Stimulated activated naive CD8-positive, alpha-beta T cell treated with anti-CD3 and anti-CD28 coated beads, Interleukin-15, Interleukin-2, amounts not matched to agents 100 ng/mL and 50 ng/mL, for 24 hours (primary cell): ENCODE results near the gene KIAA1958.
"Not testable (repeated sequence)": the region's sequence is repeated elsewhere in the genome, so short reads cannot be mapped to it uniquely, and the experiment has no call there.

Experiments
- H3K27ac Mint-ChIP-seq: one replicate; pipeline ENCODE4 v1.8.0; 2021; ENCODE audit warnings: mild to moderate bottlenecking, mixed read lengths
- H3K27me3 Mint-ChIP-seq: one replicate; pipeline ENCODE4 v1.8.0; 2021; ENCODE audit warnings: mixed read lengths
- H3K36me3 Mint-ChIP-seq: one replicate; pipeline ENCODE4 v1.8.0; 2021; ENCODE audit warnings: low read depth, mixed read lengths
- H3K4me1 Mint-ChIP-seq: one replicate; pipeline ENCODE4 v1.8.0; 2021; ENCODE audit warnings: low read depth, mixed read lengths
- H3K4me3 Mint-ChIP-seq: one replicate; pipeline ENCODE4 v1.8.0; 2021; ENCODE audit warnings: mild to moderate bottlenecking, mixed read lengths
- H3K9me3 Mint-ChIP-seq: one replicate; pipeline ENCODE4 v1.8.0; 2021; ENCODE audit warnings: mixed read lengths

The KIAA1958 gene

GRCh38 chr9:112571624-112572355 is 85.2 kb downstream of the KIAA1958 start:
- Mint-ChIP-seq H3K4me3 (no peak overlapping the region), H3K27me3 (no peaks in the 10 kb centered on the region), H3K27ac (no peak overlapping the region), H3K36me3 (peaks cover 24% of the 10 kb centered on the region), H3K9me3 (no peaks in the 10 kb centered on the region), H3K4me1 (peaks cover 4% of the 10 kb centered on the region)

GRCh38 chr9:112572416-112572815 is 85.8 kb downstream of the KIAA1958 start:
- Mint-ChIP-seq H3K27me3 (no peaks in the 10 kb centered on the region), H3K36me3 (peaks cover 24% of the 10 kb centered on the region), H3K27ac (no peak overlapping the region), H3K4me1 (peaks cover 4% of the 10 kb centered on the region), H3K4me3 (no peak overlapping the region), H3K9me3 (no peaks in the 10 kb centered on the region)

- H3K27me3 Mint-ChIP-seq = no peaks in the 10 kb centered on the region
- no peaks in the 10 kb centered on the region for H3K9me3 Mint-ChIP-seq
- no peak overlapping the region for H3K27ac Mint-ChIP-seq
- H3K36me3 Mint-ChIP-seq = peaks cover 24% of the 10 kb centered on the region
- H3K4me1 Mint-ChIP-seq = peaks cover 2% of the 10 kb centered on the region
- no peak overlapping the region for H3K4me3 Mint-ChIP-seq
Observed at GRCh38 chr9:112574008-112574407, 87.4 kb downstream of the KIAA1958 start.

- no peaks in the 10 kb centered on the region for H3K4me1 Mint-ChIP-seq
- no peaks in the 10 kb centered on the region for H3K9me3 Mint-ChIP-seq
- H3K27ac Mint-ChIP-seq = no peak overlapping the region
- H3K27me3 Mint-ChIP-seq = no peaks in the 10 kb centered on the region
- no peak overlapping the region for H3K4me3 Mint-ChIP-seq
- peaks cover 24% of the 10 kb centered on the region for H3K36me3 Mint-ChIP-seq
Observed at GRCh38 chr9:112575107-112575506, 88.5 kb downstream of the KIAA1958 start.

GRCh38 chr9:112581469-112582176 is 95.0 kb downstream of the KIAA1958 start:
- Mint-ChIP-seq H3K4me1 (no peaks in the 10 kb centered on the region), H3K36me3 (peaks cover 2% of the 10 kb centered on the region), H3K4me3 (no peak overlapping the region)

GRCh38 chr9:112582371-112583262 is 96.0 kb downstream of the KIAA1958 start:
- H3K27me3 Mint-ChIP-seq = no peaks in the 10 kb centered on the region
- H3K27ac Mint-ChIP-seq = no peak overlapping the region
- no peaks in the 10 kb centered on the region for H3K4me1 Mint-ChIP-seq
- no peaks in the 10 kb centered on the region for H3K9me3 Mint-ChIP-seq
- no peaks in the 10 kb centered on the region for H3K36me3 Mint-ChIP-seq
- H3K4me3 Mint-ChIP-seq = no peak overlapping the region

More at GRCh38 chr9:112581469-112582176, 95.0 kb downstream of the KIAA1958 start:
- H3K9me3 Mint-ChIP-seq = no peaks in the 10 kb centered on the region
- no peak overlapping the region for H3K27ac Mint-ChIP-seq
- no peaks in the 10 kb centered on the region for H3K27me3 Mint-ChIP-seq

GRCh38 chr9:112586599-112587155 is 100.0 kb downstream of the KIAA1958 start:
- H3K27me3 Mint-ChIP-seq = no peaks in the 10 kb centered on the region
- H3K36me3 Mint-ChIP-seq = no peaks in the 10 kb centered on the region
- no peak overlapping the region for H3K27ac Mint-ChIP-seq
- H3K4me3 Mint-ChIP-seq = no peak overlapping the region
- H3K4me1 Mint-ChIP-seq = no peaks in the 10 kb centered on the region
- no peaks in the 10 kb centered on the region for H3K9me3 Mint-ChIP-seq

GRCh38 chr9:112591875-112592274 is 105.2 kb downstream of the KIAA1958 start:
- not testable (repeated sequence) for H3K36me3 Mint-ChIP-seq, H3K4me3 Mint-ChIP-seq, H3K4me1 Mint-ChIP-seq, H3K27me3 Mint-ChIP-seq, H3K9me3 Mint-ChIP-seq
- peak overlapping the region; percentile 3 for H3K27ac Mint-ChIP-seq

GRCh38 chr9:112599732-112600131 is 113.1 kb downstream of the KIAA1958 start:
- no peaks in the 10 kb centered on the region for H3K36me3 Mint-ChIP-seq
- no peak overlapping the region for H3K27ac Mint-ChIP-seq
- no peaks in the 10 kb centered on the region for H3K4me1 Mint-ChIP-seq
- H3K4me3 Mint-ChIP-seq = no peak overlapping the region
- no peaks in the 10 kb centered on the region for H3K27me3 Mint-ChIP-seq
- no peaks in the 10 kb centered on the region for H3K9me3 Mint-ChIP-seq

- no peak overlapping the region for H3K27ac Mint-ChIP-seq
- no peaks in the 10 kb centered on the region for H3K9me3 Mint-ChIP-seq
- no peaks in the 10 kb centered on the region for H3K36me3 Mint-ChIP-seq
- H3K4me3 Mint-ChIP-seq = no peak overlapping the region
- peaks cover 15% of the 10 kb centered on the region for H3K4me1 Mint-ChIP-seq
- H3K27me3 Mint-ChIP-seq = no peaks in the 10 kb centered on the region
Observed at GRCh38 chr9:112601636-112602035, 115.0 kb downstream of the KIAA1958 start.

- no peaks in the 10 kb centered on the region for H3K36me3 Mint-ChIP-seq
- H3K4me1 Mint-ChIP-seq = peaks cover 15% of the 10 kb centered on the region
- H3K9me3 Mint-ChIP-seq = no peaks in the 10 kb centered on the region
- no peak overlapping the region for H3K4me3 Mint-ChIP-seq
- no peaks in the 10 kb centered on the region for H3K27me3 Mint-ChIP-seq
- H3K27ac Mint-ChIP-seq = no peak overlapping the region
Observed at GRCh38 chr9:112604790-112605189, 118.2 kb downstream of the KIAA1958 start.

- peak overlapping the region; percentile 43 for H3K27ac Mint-ChIP-seq
- H3K27me3 Mint-ChIP-seq = no peaks in the 10 kb centered on the region
- no peaks in the 10 kb centered on the region for H3K9me3 Mint-ChIP-seq
Observed at GRCh38 chr9:112605518-112605917, 118.9 kb downstream of the KIAA1958 start.

GRCh38 chr9:112605963-112606699 is 119.5 kb downstream of the KIAA1958 start:
- H3K4me3 Mint-ChIP-seq = no peak overlapping the region
- H3K27ac Mint-ChIP-seq = no peak overlapping the region
- no peaks in the 10 kb centered on the region for H3K27me3 Mint-ChIP-seq
- peaks cover 15% of the 10 kb centered on the region for H3K4me1 Mint-ChIP-seq
- H3K9me3 Mint-ChIP-seq = no peaks in the 10 kb centered on the region
- H3K36me3 Mint-ChIP-seq = no peaks in the 10 kb centered on the region

More at GRCh38 chr9:112605518-112605917, 118.9 kb downstream of the KIAA1958 start:
- no peaks in the 10 kb centered on the region for H3K36me3 Mint-ChIP-seq
- H3K4me3 Mint-ChIP-seq = no peak overlapping the region
- peaks cover 15% of the 10 kb centered on the region for H3K4me1 Mint-ChIP-seq

GRCh38 chr9:112608851-112609250 is 122.2 kb downstream of the KIAA1958 start:
- Mint-ChIP-seq H3K27me3 (no peaks in the 10 kb centered on the region), H3K4me3 (no peak overlapping the region), H3K36me3 (no peaks in the 10 kb centered on the region), H3K4me1 (peaks cover 15% of the 10 kb centered on the region), H3K27ac (no peak overlapping the region), H3K9me3 (no peaks in the 10 kb centered on the region)
